RWPE1 (cell line): Measurements from ENCODE around the gene KRT8.

ENCODE experiments used
- CTCF ChIA-PET: fragments of 350-600 bp; sonication (Branson Sonifier 250); formaldehyde crosslinking; extraction: SDS; loops from one replicate; lab custom pipeline; 2021; lab: Yijun Ruan, JAX
- POLR2A ChIA-PET: fragments of 400-600 bp; formaldehyde crosslinking; extraction: SDS; loops from one replicate; lab custom pipeline; 2020; ENCODE audit warnings: antibody characterized with exemption; ENCODE audit not compliant: low non-redundant PET; lab: Yijun Ruan, JAX
- DNase-seq: peaks from one replicate; pipeline ENCODE4 v3.0.0; 2012; ENCODE audit warnings: low spot score
- H3K27ac ChIP-seq: fragments of 450-650 bp; 2 replicates; pipeline ENCODE4 v1.5.1; 2017
- CTCF ChIP-seq: fragments of 450-650 bp; conservative IDR thresholded peaks from 2 replicates; pipeline ENCODE4 v1.5.1; 2017; ENCODE audit warnings: low read depth, mild to moderate bottlenecking

The KRT8 gene

GRCh38 chr12:52847335-52848102, 57.4 kb downstream of the KRT8 start:
- CTCF ChIA-PET: interaction anchor here (0.5 kb wide), 1 partner anchor 16 kb away, joined by 4 read pairs; no protein-coding TSS in a partner anchor
- POLR2A ChIA-PET: no interaction called here
- H3K27ac ChIP-seq: peak overlapping the region; percentile 52
- peak; percentile 42 for DNase-seq
- TF ChIP-seq CTCF: no peak
